ENCODE measurements around the gene HOXA10.

The HOXA10 gene

DNA sequence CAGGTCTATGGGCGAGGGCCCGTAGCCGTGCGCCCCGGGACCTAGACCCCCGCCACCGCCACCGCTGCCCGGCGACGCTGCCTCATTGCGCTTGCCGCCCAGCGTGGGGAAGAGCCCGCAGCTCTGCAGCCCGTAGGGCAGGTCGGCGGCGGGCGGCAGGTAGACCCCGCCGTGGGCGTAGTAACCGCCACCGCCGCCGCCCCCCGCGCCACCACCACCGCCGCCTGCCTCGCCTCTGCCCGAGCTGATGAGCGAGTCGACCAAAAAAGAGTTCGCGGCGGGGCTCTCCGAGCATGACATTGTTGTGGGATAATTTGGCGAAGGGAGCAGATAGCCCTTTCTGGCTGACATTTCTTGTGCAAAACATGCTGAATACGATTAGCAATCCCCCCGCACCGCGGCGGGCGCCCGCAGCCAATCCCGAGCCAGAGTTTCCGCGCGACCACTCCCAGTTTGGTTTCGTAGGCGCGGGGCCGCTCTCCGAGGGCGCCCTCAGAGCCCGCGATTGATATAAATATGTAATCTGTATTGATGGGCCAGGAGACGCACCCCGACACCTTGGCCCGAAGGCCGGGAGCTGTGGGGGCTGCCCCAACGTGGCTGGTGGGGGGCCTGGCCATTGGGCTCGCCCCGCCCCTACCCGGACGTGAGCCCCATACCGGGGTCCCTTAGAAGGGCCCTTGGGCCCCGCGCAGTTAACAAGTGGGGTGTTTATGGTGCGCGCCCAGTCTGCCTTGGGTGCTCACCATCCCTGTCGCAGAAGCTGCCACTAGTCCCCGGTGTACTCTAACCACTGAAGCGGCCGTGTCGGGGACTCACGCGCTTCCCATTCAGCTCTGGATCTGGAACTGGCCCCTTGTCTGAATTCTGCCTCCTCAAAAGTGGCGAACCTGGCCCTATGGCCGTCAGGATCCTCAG lies at the start of gene HOXA10:
Gene HOXA10 (minus strand): TSS at position 365 of the 918 bp plus-strand sequence. CDS start 14 bp downstream, at position 351.
- in situ Hi-C loops (cut with HindIII; ENCODE audit: low pct_ligation_motif_present, low pct_unique_long_range_greater_than_20kb, low sequenced_read_pairs), result no loop called here
- DNase-seq, result peak; percentile 63

DNA sequence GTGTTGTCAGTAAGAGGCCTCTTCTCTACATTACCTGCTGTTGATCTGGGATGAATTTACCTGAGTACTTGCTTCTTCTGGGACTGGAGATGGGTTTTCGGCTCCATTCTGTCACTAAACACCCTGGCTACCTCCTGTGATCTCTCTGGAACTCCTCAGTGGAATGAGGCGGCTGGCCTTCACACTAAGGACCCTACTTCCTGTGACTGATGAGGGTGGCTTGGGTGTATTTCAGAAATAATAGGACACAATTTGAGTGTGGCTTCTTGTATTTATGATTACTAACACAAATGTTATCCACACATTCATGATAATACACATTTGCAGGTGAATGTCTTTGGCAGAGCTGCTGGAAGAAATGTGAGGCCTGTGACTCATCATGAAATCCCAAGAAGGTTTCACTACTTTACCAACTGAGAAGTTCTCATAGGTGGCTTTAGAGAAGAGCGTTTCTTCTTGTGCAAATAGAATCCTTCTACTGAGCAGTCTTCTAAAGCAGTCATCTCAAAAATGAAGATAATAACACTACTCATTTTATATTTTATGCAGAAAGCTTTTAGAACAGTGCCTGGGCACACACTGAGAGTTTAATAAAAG lies 47.2 kb upstream of the HOXA10 start:
- in situ Hi-C loops (cut with HindIII; ENCODE audit: low pct_ligation_motif_present, low pct_unique_long_range_greater_than_20kb, low sequenced_read_pairs), result loop anchor here (25.0 kb wide), 1 partner anchor 366 kb away; no protein-coding TSS in a partner anchor
- DNase-seq, result no peak

DNA sequence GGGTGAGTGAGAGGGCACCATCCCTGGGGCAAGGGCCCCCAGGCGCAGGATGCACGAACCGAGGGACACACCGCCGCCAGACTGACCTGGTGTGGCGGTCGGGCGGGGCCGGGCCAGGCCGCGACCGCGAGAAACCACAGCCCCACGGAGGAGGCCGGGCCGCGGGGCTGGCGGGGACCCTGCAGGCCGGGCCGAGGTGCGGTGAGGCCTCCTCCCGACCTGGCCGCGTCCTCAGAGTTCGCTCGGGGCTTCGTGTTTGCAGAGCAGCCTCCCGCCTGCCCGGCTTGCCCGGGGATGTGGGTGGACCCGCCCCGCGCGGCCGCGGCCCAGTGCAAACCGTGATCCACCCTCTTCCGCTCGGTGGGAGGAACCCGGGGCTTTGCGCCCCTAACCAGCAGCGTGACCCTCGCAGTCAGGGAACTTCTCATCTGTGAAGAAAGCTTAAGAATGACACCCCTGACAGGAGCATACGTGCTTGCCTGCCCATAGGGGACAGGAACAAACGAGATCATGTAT lies 46.4 kb upstream of the HOXA10 start:
- in situ Hi-C loops (cut with HindIII; ENCODE audit: low pct_ligation_motif_present, low pct_unique_long_range_greater_than_20kb, low sequenced_read_pairs), result loop anchor here (25.0 kb wide), 1 partner anchor 367 kb away; no protein-coding TSS in a partner anchor
- no peak for DNase-seq

DNA sequence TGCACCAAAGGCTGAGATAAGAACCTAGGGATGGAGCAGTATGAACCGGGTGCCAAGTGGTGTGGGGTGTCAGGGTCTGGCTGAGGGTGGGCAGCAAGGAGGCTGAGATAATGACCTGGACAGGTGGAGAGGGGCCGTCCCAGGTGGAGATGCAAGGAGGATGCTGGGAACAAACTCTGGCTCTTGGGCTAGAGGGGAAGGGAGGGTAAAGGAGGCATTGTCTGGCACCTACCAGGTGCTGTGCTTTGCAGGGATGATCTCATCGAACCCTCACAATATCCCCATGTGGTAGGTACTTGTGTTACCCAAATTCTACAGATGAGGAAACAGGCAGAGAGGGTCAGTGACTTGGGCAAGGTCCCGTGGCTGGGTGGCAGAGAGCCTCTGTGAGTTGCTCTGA lies 45.7 kb upstream of the HOXA10 start:
- in situ Hi-C loops (cut with HindIII; ENCODE audit: low pct_ligation_motif_present, low pct_unique_long_range_greater_than_20kb, low sequenced_read_pairs), result loop anchor here (25.0 kb wide), 1 partner anchor 367 kb away; no protein-coding TSS in a partner anchor
- DNase-seq, result no peak

DNA sequence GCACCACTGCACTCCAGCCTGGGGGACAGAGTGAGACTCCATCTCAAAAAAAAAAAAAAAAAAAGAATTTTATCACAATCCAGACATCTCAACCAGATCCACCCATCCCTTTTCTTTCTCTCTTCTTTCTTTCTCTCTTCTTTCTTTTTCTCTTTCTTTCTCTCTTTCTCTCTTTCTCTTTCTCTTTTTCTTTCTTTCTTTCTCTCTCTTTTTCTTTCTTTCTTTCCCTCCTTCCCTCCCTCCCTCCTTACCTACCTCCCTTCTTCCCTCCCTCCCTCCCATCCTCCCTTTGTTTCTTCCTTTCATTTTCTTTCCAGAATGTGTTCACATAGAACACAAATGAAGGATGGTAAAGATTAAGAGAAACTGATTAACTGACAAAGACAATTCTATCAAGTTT lies 43.8 kb upstream of the HOXA10 start:
- in situ Hi-C loops (cut with HindIII; ENCODE audit: low pct_ligation_motif_present, low pct_unique_long_range_greater_than_20kb, low sequenced_read_pairs), result loop anchor here (25.0 kb wide), 1 partner anchor 369 kb away; no protein-coding TSS in a partner anchor
- DNase-seq, result no peak

DNA sequence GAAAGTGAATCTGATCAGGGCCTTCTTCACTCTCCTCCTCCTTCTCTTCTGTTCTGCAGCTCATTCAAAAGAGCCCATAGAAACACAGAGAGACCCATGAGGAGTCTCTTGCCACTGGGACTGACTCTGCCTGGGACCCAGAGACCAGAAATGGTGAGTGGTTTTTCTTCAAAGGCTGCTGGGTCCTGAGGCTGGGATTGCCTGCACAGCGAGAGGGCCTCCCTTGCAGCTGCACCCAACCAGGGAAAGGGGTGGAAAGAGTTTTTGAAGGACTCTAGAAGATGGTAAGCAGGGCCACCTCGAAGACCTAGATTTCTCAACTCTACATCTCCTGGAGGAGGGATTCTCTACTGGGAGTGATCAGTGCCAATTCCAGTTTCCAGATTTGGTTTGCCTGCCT lies 41.2 kb upstream of the HOXA10 start:
- in situ Hi-C loops (cut with HindIII; ENCODE audit: low pct_ligation_motif_present, low pct_unique_long_range_greater_than_20kb, low sequenced_read_pairs), result loop anchor here (25.0 kb wide), 1 partner anchor 372 kb away; no protein-coding TSS in a partner anchor
- DNase-seq, result no peak

DNA sequence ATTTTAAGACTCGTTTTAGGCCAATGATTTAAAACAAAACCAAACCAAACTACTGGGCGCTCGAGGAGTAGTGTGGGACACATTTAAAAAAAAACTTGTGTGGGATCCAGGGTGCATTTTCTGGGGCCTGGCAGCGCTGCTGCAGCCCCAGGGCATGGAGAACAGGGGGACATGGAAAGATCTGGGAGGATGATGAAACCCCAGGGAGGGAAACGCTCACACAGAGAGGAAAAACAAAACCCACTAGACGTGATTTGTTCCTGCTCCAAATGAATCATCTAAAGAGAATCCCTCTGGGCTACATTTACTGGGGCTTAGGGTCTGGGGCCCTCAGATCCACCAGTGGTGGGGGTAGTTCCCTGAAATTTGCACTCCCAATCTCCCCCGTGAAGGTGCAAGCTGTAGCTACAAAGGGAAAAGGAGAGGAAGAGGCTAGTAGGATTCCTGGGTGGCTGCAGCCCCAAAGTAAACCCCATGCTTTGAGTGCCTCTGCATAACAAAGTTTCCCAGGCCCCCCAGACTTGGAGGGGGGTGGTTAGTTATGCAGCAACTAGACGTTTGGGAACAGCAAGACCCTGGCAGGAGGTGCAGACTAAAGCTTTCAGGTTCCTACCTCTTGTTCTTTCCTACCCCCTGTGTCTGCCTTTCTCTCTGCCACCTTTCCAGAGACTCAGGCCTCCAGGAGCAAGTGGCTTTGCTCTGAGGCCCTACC lies 40.3 kb upstream of the HOXA10 start:
- in situ Hi-C loops (cut with HindIII; ENCODE audit: low pct_ligation_motif_present, low pct_unique_long_range_greater_than_20kb, low sequenced_read_pairs), result loop anchor here (25.0 kb wide), 1 partner anchor 373 kb away; no protein-coding TSS in a partner anchor
- no peak for DNase-seq

DNA sequence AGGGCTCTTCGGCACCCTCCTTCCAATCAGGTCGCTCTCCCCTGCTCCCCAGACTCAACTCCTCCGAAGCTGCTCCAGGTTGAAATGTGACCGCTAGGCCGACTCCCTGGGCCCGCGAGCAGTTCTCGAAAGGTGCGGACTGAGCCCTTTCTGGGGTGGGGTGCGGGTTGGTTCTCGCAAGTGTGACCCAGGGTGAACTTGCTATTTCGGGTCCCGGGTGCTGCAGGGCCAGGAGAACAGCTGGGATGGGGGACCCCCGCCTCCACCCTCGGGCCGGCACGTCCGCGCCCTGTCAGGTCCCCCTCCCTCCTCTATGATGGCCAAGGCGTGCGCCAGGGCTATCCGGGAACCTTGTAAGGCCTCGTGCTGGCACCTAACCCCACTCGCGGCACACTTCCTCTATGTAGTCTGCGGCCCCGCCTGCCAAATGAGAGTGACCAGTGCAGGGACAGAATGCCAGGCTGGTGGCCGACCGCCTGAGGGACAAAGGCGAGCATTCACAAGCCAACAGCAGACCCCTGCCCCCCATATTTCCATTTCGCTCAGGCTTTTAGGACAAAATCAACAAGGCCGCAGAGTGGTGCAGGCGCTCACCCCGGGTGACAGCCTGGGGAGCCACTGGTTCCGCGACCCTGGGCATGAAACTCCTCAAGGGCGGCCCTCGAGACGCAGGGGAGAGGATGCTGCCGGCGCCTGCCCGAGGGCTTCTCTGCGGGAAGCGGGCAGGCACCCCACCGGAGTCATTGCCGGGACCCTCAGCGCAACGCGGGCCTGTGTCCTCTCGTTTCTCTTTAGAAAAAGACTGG lies 39.5 kb upstream of the HOXA10 start:
- in situ Hi-C loops (cut with HindIII; ENCODE audit: low pct_ligation_motif_present, low pct_unique_long_range_greater_than_20kb, low sequenced_read_pairs), result loop anchor here (25.0 kb wide), 1 partner anchor 374 kb away; no protein-coding TSS in a partner anchor
- DNase-seq, result no peak

DNA sequence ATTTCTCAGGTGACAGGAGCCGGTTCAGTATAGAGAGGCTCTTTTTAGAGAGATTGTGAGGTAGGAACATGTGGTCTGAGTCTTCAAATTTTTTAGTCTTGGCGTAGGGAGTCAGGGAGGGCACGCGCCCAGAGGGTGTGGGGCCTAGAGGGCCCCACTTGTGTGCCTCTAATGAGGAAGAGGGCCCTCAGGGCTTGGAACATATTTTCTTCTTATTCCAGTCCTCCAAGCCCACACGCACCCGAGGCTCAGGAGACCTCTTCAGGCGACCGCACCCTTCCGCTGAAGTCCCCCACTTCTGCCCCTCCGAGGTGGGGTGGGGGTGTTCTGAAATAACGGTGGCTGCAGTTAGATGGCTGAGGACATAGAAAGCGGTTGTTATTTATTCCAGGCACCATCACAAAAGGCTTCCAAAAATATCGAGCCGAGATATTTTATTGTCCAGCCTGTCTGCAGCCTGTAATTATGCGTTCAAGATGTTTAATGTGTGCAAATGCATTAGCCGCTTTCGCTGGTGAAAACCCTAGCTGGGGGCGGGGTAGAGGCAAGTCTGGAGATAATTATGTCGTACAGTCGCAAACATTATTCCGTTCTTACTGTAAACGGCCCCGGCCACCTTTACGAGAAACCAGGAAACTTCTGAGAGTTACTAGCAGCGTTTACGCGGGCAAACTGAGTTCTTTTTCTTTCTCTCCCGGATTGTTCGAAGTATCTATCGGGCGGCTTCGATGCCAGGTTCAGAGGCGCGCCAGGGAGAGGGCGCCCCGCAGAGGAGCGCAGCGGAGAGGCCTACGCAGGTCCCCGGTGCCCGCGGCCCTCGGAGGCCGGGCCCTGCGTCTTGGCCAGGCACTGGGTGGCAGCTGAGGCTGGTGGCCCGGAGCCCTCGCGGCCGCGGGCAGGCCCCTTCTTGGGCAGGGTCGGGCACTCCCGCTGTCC lies 38.6 kb upstream of the HOXA10 start:
- DNase-seq, result no peak
- in situ Hi-C loops (cut with HindIII; ENCODE audit: low pct_ligation_motif_present, low pct_unique_long_range_greater_than_20kb, low sequenced_read_pairs), result loop anchor here (25.0 kb wide), 1 partner anchor 375 kb away; no protein-coding TSS in a partner anchor

DNA sequence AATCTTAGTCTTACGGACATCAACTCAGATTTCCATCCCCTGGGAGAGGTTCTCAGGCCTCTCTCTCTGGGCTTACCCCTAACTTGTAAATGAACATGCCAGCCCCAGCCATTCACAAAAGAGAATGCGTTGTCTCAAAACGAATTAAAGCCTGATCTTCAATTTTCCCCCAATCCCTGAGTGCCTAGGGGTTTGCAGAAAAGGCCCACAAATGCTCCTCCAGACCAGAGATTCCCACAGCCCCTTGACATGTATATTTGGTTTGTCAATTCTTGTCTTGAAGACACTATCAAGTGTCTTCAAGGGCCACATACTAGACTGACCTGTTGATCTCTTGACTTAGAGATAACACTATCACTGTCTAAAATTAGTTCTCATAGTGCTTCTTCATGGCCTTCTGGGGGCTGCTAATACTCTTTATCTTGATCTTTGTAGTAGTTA lies 37.7 kb upstream of the HOXA10 start:
- in situ Hi-C loops (cut with HindIII; ENCODE audit: low pct_ligation_motif_present, low pct_unique_long_range_greater_than_20kb, low sequenced_read_pairs), result loop anchor here (25.0 kb wide), 1 partner anchor 376 kb away; no protein-coding TSS in a partner anchor
- no peak for DNase-seq

DNA sequence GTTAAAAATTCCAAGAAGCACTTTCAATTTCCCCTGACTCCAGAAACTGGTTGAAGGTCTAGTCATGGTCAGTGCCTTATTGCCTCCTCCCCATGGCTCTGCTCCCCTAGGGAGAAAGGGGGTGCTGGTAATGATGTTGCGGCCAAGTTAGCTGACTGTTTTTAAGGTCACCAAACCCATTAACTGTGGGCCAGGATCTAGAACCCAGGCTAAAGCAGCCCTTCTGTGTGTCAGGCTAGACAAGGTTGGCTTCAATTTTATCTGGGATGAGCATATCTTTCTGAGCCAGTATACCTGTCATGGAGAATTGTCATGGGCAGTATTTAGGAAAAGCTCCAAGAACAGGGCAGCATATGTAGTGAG lies 36.9 kb upstream of the HOXA10 start:
- in situ Hi-C loops (cut with HindIII; ENCODE audit: low pct_ligation_motif_present, low pct_unique_long_range_greater_than_20kb, low sequenced_read_pairs), result loop anchor here (25.0 kb wide), 1 partner anchor 376 kb away; no protein-coding TSS in a partner anchor
- no peak for DNase-seq

DNA sequence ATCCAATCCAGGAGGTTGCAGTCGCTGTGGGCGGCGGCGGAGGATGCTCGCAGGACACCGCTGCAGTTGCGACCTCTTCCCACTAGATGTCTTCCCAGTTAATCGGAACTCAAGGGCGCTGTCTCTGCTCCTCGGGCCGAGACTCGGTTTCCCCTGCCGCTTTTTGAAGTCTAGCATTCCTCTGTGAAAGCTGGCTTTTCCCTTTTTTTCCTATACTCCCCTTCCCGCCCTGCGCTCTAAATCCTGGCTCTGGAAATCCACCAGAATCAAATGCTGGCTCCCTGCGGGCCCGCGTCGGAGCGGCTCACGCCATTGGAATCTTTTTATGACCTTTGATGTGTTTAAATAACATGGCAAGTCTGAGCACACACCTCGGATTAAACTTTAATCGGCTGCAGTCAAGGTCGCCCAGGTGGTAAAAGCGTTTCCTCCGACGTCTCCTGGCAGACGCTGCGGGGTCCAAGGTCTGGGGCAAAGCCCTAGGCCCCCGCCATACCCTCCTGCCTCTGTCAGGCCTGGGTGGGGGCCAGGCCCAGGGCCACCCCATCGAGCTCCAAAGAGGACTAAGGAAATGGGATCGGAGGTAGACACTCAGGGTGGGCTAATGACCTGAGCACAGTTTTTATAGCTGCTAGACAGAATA lies 36.4 kb upstream of the HOXA10 start:
- DNase-seq, result peak; percentile 71
- in situ Hi-C loops (cut with HindIII; ENCODE audit: low pct_ligation_motif_present, low pct_unique_long_range_greater_than_20kb, low sequenced_read_pairs), result loop anchor here (25.0 kb wide), 1 partner anchor 377 kb away; no protein-coding TSS in a partner anchor

DNA sequence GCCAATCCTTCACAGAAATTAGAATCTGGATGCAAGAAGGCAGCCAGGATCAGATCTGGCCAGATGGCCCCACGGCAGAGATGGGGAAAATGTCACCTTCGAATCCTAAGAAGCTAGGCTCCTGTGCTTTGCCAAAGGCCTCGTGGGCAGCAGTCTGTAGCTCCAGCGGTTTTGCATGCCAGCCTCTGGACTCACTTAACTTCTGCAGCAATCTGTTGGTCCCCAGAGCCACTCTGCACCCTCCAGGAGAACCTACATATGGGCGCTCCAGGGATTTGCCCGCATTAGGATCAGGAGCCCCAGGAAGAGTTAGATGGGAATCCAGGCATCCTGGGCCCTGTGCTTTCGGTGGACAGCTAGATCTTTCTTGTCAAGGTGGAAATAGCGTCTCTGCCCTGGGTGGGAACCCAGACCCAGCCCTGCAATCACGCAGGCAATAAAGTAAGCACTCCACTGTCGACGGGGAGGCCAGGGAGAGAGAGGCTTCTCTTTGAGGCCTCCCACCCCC lies 35.9 kb upstream of the HOXA10 start:
- in situ Hi-C loops (cut with HindIII; ENCODE audit: low pct_ligation_motif_present, low pct_unique_long_range_greater_than_20kb, low sequenced_read_pairs), result loop anchor here (25.0 kb wide), 1 partner anchor 377 kb away; no protein-coding TSS in a partner anchor

DNA sequence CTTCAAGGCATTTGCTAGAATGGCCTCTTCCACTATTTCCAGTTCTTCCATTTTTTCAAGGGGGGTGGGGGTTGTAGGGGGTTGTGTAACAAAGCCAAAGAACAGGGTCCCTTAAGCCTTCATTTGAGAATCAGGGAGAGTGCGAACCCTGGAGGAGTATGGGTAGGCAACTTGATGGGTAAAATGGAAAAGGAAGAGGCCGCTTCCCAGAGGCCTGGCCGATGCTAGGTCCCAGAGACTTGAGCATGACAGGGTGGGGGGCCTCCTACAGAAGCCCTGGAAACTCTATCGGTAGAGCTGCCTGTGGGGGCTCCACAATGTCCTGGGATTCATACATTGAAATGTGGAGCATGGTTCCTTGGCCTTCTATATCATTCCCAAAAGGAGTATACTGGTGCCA lies 34.9 kb upstream of the HOXA10 start:
- in situ Hi-C loops (cut with HindIII; ENCODE audit: low pct_ligation_motif_present, low pct_unique_long_range_greater_than_20kb, low sequenced_read_pairs), result loop anchor here (25.0 kb wide), 1 partner anchor 378 kb away; no protein-coding TSS in a partner anchor

More for the DNA sequence above, 35.9 kb upstream of the HOXA10 start:
- DNase-seq, result no peak

DNA sequence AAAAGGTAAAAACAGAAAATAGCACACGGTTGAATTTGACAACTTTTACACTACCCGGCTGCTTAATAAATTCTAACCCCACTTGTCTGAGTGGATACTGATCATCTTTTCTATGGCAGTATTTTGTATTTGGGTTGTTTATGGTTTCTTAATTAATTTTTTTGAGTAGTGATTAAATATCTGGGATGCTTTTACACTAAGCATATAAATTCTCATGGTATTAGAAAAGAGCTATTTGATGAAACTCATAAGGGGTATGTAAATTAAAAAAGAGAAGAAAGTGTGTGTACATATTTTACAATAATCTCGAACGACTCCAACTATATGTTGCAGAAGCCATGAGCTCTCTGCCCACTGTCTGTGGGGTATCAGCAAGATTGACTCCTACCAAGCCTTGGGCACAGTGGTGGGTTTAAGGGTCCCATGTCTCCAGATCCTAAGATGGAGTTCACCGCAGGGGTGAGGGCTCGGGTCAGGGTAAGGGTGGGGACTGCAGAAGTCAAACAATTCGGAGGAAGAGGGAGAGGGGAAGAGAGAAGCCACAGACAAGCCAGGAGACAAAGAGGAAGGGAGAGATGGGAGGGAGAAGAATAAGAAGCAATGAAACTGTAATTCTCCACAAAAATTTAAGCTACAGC lies 33.3 kb upstream of the HOXA10 start:
- no peak for DNase-seq
- in situ Hi-C loops (cut with HindIII; ENCODE audit: low pct_ligation_motif_present, low pct_unique_long_range_greater_than_20kb, low sequenced_read_pairs), result loop anchor here (25.0 kb wide), 1 partner anchor 380 kb away; no protein-coding TSS in a partner anchor

More for the DNA sequence above, 34.9 kb upstream of the HOXA10 start:
- no peak for DNase-seq
